A549 (cell line): ENCODE measurements around the gene PTPRF.

ENCODE experiments used
- CBX2 ChIP-seq: fragments of 200-600 bp; sonication (generic); IDR thresholded peaks from 2 replicates; pipeline ENCODE4 v1.6.1; 2016; ENCODE audit warnings: low read depth, mild to moderate bottlenecking, borderline replicate concordance
- CTCF ChIP-seq: fragments of >200 bp; sonication (Bioruptor Twin); formaldehyde crosslinking; IDR thresholded peaks from 3 replicates; pipeline ENCODE4 v1.5.1; 2016
- MAFK ChIP-seq: fragments of 450-650 bp; IDR thresholded peaks from 2 replicates; pipeline ENCODE4 v1.6.1; 2014; ENCODE audit not compliant: partially characterized antibody
- MYC ChIP-seq: IDR thresholded peaks from 2 replicates; pipeline ENCODE4 v1.6.1; 2012; ENCODE audit warnings: mild to moderate bottlenecking, inconsistent platforms, low read length, improper control_type of control experiment, borderline replicate concordance
- PBX3 ChIP-seq: IDR thresholded peaks from 2 replicates; pipeline ENCODE4 v1.6.1; 2012
- POLR2A ChIP-seq: IDR thresholded peaks from 2 replicates; pipeline ENCODE4 v1.6.1; 2012; ENCODE audit warnings: mild to moderate bottlenecking, low read length
- SREBF2 ChIP-seq: fragments of 450-650 bp; IDR thresholded peaks from 2 replicates; pipeline ENCODE4 v1.6.1; 2014; ENCODE audit warnings: mild to moderate bottlenecking, moderate library complexity

- TF ChIP-seq POLR2A (no peak), CBX2 (no peak), PBX3 (no peak), CTCF (no peak), MAFK (no peak), SREBF2 (no peak), MYC (no peak)
Measured at GRCh38 chr1:43545339-43545694, 14.6 kb downstream of the PTPRF start.
